Measurements from ENCODE around the gene BCAS4.

The BCAS4 gene

GRCh38 chr20:50898475-50898874, 103.6 kb downstream of the BCAS4 start:
- no peak for DNase-seq
- Histone ChIP-seq H3K36me3 (ENCODE audit: insufficient read depth, low read length) (peaks cover 96% of the 10 kb centered on the region), H3K27me3 (ENCODE audit: insufficient read depth, low read length, poor library complexity) (no peaks in the 10 kb centered on the region), H3K9me3 (ENCODE audit: insufficient read depth, low read length, severe bottlenecking) (no peaks in the 10 kb centered on the region), H3K4me2 (ENCODE audit: insufficient read depth, low read length) (no peak overlapping the region), H3K27ac (ENCODE audit: low read length) (no peak overlapping the region), H3K4me1 (ENCODE audit: insufficient read depth, low read length) (no peaks in the 10 kb centered on the region), H3K79me2 (ENCODE audit: insufficient read depth, low read length) (peaks cover 59% of the 10 kb centered on the region), H3K9ac (ENCODE audit: low read depth, low read length) (no peak overlapping the region), H3K4me3 (ENCODE audit: low read depth in 1 of 2, low read length in 2 of 2) (no peak overlapping the region), H4K20me1 (ENCODE audit: insufficient read depth, low read length) (peaks cover 69% of the 10 kb centered on the region), H2AFZ (ENCODE audit: low read depth, low read length) (no peak overlapping the region)
- TF ChIP-seq CTCF (IDR thresholded peaks at IDR 0.05; ENCODE audit: borderline replicate concordance, extremely low read depth, low read length, poor library complexity, severe bottlenecking) (no peak), EZH2 (IDR thresholded peaks at IDR 0.05; ENCODE audit: borderline replicate concordance, low read depth, low read length, severe bottlenecking) (no peak)
- no peak for ATAC-seq (ENCODE audit: insufficient read depth, low read depth)

- TF ChIP-seq CTCF (IDR thresholded peaks at IDR 0.05; ENCODE audit: borderline replicate concordance, extremely low read depth, low read length, poor library complexity, severe bottlenecking): no peak
- H2AFZ ChIP-seq (ENCODE audit: low read depth, low read length): no peak overlapping the region
- H3K36me3 ChIP-seq (ENCODE audit: insufficient read depth, low read length): peaks cover 96% of the 10 kb centered on the region
- DNase-seq (no peak), ATAC-seq (ENCODE audit: insufficient read depth, low read depth) (no peak)
- no peaks in the 10 kb centered on the region for H3K4me1 ChIP-seq (ENCODE audit: insufficient read depth, low read length)
- no peaks in the 10 kb centered on the region for H3K9me3 ChIP-seq (ENCODE audit: insufficient read depth, low read length, severe bottlenecking)
- no peaks in the 10 kb centered on the region for H3K27me3 ChIP-seq (ENCODE audit: insufficient read depth, low read length, poor library complexity)
- no peak overlapping the region for H3K9ac ChIP-seq (ENCODE audit: low read depth, low read length)
- H3K4me2 ChIP-seq (ENCODE audit: insufficient read depth, low read length): no peak overlapping the region
- H3K79me2 ChIP-seq (ENCODE audit: insufficient read depth, low read length): peaks cover 73% of the 10 kb centered on the region
- H3K4me3 ChIP-seq (ENCODE audit: low read depth in 1 of 2, low read length in 2 of 2): no peak overlapping the region
- no peak overlapping the region for H3K27ac ChIP-seq (ENCODE audit: low read length)
- peaks cover 79% of the 10 kb centered on the region for H4K20me1 ChIP-seq (ENCODE audit: insufficient read depth, low read length)
Observed at GRCh38 chr20:50900261-50900660, 105.4 kb downstream of the BCAS4 start.

GRCh38 chr20:50901301-50901700, 106.4 kb downstream of the BCAS4 start:
- Histone ChIP-seq H3K4me2 (ENCODE audit: insufficient read depth, low read length) (no peak overlapping the region), H3K4me1 (ENCODE audit: insufficient read depth, low read length) (no peaks in the 10 kb centered on the region), H3K4me3 (ENCODE audit: low read depth in 1 of 2, low read length in 2 of 2) (no peak overlapping the region), H3K27me3 (ENCODE audit: insufficient read depth, low read length, poor library complexity) (no peaks in the 10 kb centered on the region), H3K27ac (ENCODE audit: low read length) (no peak overlapping the region), H3K9me3 (ENCODE audit: insufficient read depth, low read length, severe bottlenecking) (no peaks in the 10 kb centered on the region), H4K20me1 (ENCODE audit: insufficient read depth, low read length) (peaks cover 84% of the 10 kb centered on the region), H3K9ac (ENCODE audit: low read depth, low read length) (no peak overlapping the region), H3K36me3 (ENCODE audit: insufficient read depth, low read length) (peaks cover 97% of the 10 kb centered on the region), H3K79me2 (ENCODE audit: insufficient read depth, low read length) (peaks cover 83% of the 10 kb centered on the region), H2AFZ (ENCODE audit: low read depth, low read length) (no peak overlapping the region)
- no peak for ATAC-seq (ENCODE audit: insufficient read depth, low read depth)
- TF ChIP-seq EZH2 (IDR thresholded peaks at IDR 0.05; ENCODE audit: borderline replicate concordance, low read depth, low read length, severe bottlenecking): no peak
- no peak for TF ChIP-seq CTCF (IDR thresholded peaks at IDR 0.05; ENCODE audit: borderline replicate concordance, extremely low read depth, low read length, poor library complexity, severe bottlenecking)
- no peak for DNase-seq

Data from DND-41 (cell line).